ENCODE results near the gene SYT1. TPM values are rescaled to one million over a fixed set of nuclear protein-coding genes. Genes with fewer than 3 reads are reported as not detected.

SYT1 gene
- total and polyA plus RNA-seq, 10 donors = 0.56 to 7.3 (median 2.6) TPM

- Histone ChIP-seq H3K27ac (no peak overlapping the region), H3K36me3 (no peaks in the 10 kb centered on the region), H3K4me1 (no peaks in the 10 kb centered on the region), H3K9me3 (no peaks in the 10 kb centered on the region), H3K4me3 (no peak overlapping the region), H3K27me3 (replicated peaks in 1 of 7) (no peaks in the 10 kb centered on the region)
- no peak for DNase-seq
- intact Hi-C loops (cut with DNase I; ENCODE audit: low total_unique reads) = no loop called here
- 82 to 90% (median 89%) methylated on average over 2 of the region's 2 CpGs for WGBS, 5 donors
- TF ChIP-seq POLR2A (IDR thresholded peaks at IDR 0.05) = no peak
- TF ChIP-seq CTCF (IDR thresholded peaks at IDR 0.05 in 8 of 11, conservative IDR thresholded peaks at IDR 0.05 in 3 of 11) = no peak
- TF ChIP-seq POLR2AphosphoS5 (IDR thresholded peaks at IDR 0.05) = no peak
These were observed 287.4 kb downstream of the SYT1 start for GRCh38 chr12:79151956-79152355.

- WGBS, 5 donors = 49 to 75% (median 60%) methylated on average over 3 of the region's 3 CpGs
- intact Hi-C loops (cut with DNase I; ENCODE audit: low total_unique reads) = no loop called here
These were observed 291.1 kb downstream of the SYT1 start for GRCh38 chr12:79155683-79156082.

GRCh38 chr12:79156846-79157463, 292.4 kb downstream of the SYT1 start:
- H3K27ac ChIP-seq = no peak overlapping the region

More at GRCh38 chr12:79155683-79156082, 291.1 kb downstream of the SYT1 start:
- H3K4me3 ChIP-seq = no peak overlapping the region
- no peaks in the 10 kb centered on the region for H3K27me3 ChIP-seq (replicated peaks in 1 of 7)
- no peak for DNase-seq
- no peaks in the 10 kb centered on the region for H3K36me3 ChIP-seq
- H3K27ac ChIP-seq = no peak overlapping the region
- no peaks in the 10 kb centered on the region for H3K9me3 ChIP-seq
- no peaks in the 10 kb centered on the region for H3K4me1 ChIP-seq
- TF ChIP-seq POLR2A (IDR thresholded peaks at IDR 0.05) (no peak), CTCF (IDR thresholded peaks at IDR 0.05 in 8 of 11, conservative IDR thresholded peaks at IDR 0.05 in 3 of 11) (no peak), POLR2AphosphoS5 (IDR thresholded peaks at IDR 0.05) (no peak)

More at GRCh38 chr12:79156846-79157463, 292.4 kb downstream of the SYT1 start:
- no peak for DNase-seq
- no peaks in the 10 kb centered on the region for H3K9me3 ChIP-seq
- intact Hi-C loops (cut with DNase I; ENCODE audit: low total_unique reads) = no loop called here
- TF ChIP-seq CTCF (IDR thresholded peaks at IDR 0.05 in 8 of 11, conservative IDR thresholded peaks at IDR 0.05 in 3 of 11) = no peak
- no peak for TF ChIP-seq POLR2AphosphoS5 (IDR thresholded peaks at IDR 0.05)
- no peak for TF ChIP-seq POLR2A (IDR thresholded peaks at IDR 0.05)
- no peaks in the 10 kb centered on the region for H3K27me3 ChIP-seq (replicated peaks in 1 of 7)
- WGBS, 5 donors = 63 to 79% (median 77%) methylated on average over 6 of the region's 6 CpGs
- H3K4me3 ChIP-seq = no peak overlapping the region
- H3K36me3 ChIP-seq = no peaks in the 10 kb centered on the region
- no peaks in the 10 kb centered on the region for H3K4me1 ChIP-seq
